Activated CD4-positive, alpha-beta T cell treated with anti-CD3 and anti-CD28 coated beads, Interleukin-2, amount 50 U/mL, for 16 hours (primary cell): ENCODE results near the gene WBP2.
"Not testable (repeated sequence)": the region's sequence is repeated elsewhere in the genome, so short reads cannot be mapped to it uniquely, and the experiment has no call there.

ENCODE experiments used
- DNase-seq: peaks from one replicate; pipeline ENCODE4 v3.0.0-alpha.2; 2020

Gene WBP2

DNA sequence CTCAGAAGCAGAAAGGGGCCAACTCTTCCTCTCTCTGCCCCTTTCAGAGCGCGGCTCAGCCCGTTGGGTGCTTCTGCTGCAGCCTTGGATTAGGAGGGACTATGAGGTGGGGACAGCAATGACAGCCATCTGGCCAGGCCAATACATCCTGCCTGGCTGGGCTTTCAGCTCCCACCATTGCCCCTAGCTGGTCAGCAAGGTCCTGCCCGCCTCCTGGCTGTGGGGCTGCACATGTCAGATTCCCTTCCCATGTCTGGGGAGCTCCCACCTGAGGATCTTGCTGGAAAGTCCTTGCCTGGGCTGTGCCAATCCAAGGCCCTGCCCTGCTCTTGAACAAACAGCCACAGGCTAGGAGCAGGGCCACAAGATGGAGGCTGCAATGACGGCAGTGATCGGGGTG lies 33.3 kb upstream of the WBP2 start:
- DNase-seq, result no peak

DNA sequence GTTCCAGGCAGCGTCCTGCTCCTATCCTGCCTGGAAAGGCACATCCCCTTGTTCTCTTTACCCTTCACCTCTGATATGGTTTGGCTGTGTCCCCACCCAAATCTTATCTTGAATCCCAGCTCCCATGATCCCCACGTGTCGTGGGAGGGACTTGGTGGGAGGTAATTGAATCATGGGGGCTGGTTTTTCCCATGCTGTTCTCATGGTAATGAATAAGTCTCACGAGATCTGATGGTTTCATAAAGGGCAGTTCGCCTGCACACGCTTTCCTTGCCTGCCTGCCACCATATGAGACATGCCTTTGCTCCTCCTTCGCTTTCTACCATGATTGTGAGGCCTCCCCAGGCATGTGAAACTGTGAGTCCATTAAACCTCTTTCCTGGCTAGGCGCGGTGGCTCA lies 30.7 kb upstream of the WBP2 start:
- not testable (repeated sequence) for DNase-seq

DNA sequence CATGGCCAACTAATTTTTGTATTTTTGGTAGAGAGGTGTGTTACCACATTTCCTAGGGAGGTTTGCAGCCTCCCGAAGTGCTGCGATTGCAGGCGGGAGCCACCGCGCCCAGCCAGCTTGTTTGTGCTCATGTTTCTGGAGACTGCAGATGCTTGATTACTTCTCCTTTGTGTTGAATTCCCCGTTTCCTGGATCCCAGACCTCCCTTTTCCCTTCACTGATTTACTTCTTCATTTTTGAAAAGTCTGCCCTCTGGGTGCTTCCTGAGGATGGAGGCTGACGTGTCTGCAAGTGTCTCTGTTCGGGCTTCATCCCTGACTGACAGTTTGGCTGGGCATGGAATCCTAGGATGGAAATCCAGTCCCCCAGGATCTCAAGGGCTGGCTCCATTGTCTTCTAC lies 30.3 kb upstream of the WBP2 start:
- DNase-seq, result no peak

DNA sequence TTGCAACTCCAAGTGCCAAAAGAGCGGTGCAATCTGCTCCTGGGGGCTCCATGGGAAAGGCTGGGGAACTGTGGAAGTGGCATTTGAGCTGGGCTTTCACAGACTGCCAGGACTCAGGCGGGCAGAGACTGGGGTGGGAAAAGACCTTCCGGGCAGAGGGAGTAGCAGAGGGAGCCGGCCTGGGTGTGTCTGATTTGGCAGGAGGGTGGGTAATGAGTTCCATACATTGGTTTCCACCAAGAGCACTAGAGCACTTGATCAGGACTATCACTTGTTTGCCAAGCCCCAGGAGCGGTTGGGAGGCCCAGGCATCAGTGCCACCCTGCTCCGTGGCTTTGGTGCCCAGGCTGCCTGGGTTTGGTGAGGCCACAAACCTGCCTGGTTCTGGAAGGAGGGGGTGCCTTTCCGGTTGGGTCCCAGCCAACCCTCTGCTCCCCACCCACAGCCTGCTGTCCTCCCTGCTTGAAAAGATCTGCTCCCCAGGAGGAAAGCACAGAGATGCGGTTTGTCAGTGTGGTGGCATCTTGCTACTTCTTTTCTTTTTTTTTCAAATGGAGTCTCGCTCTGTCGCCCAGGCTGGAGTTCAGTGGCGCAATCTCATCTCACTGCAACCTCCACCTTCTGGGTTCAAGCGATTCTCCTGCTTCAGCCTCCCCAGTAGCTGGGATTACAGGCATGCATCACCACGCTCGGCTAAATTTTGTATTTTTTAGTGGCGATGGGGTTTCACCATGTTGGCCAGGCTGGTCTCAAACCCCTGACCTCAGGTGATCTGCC lies 26.7 kb upstream of the WBP2 start:
- no peak for DNase-seq

DNA sequence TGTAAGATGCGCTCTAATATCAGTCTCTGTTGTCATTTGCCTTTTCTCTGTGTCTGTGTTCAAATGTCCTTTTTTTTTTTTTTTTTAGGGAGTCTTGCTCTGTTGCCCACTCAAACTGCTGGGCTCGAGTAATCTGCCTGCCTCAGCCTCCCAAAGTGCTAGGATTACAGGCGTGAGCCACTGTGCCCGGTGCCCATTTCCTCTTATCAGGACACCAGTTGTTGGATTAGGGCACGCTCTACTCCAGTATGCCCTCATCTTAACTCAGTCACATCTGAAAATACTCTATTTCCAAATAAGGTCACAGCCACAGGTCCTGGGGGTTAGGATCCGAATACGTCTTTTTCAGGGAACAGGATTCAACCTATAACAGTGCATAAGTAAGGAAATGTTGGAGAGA lies 25.1 kb upstream of the WBP2 start:
- no peak for DNase-seq

DNA sequence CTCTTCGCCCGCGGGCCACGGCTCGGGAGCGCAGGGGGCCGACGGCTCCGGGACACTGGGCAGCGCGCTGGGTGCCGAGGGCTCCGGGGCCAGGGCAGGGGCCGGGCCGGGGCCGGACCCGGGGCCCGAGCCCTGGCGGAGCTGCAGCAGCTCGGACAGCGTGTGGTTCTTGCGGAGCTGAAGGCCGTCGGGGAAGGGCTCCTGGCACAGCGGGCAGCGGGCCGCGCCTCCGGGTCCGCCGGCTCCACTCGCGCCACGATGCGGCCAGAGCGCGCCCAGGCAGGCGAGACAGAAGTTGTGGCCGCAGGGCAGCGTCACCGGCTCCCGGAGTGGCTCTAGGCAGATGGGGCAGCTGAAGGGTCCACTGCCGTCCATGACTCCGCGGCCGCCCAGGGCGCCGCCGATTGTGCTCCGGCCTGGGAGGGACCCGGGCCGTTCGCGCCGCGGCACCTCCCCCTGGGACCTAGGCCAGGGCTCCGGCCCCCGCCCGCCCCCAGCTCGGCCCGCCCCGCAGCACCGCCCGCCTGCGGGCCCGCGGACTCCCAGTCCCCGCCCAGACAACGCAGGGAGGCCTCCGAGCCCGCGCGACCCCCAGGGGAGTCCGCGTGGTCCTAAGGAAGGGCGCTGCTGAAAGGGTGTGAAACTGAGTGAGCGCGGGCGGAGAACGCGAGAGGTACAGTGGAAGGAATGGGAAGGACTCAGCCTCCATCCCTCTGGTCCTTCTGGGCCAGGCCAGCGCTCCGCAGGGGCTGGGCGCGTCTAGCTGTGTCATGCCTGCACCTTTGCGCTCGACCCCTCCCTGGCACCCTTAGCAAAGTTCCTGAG lies 23.3 kb upstream of the WBP2 start, which contains the start of gene TRIM47:
TRIM47 (minus strand) TSS at position 408 of the 825 bp plus-strand sequence; CDS start at position 375, 33 bp downstream.
- DNase-seq, result peak; percentile 29

DNA sequence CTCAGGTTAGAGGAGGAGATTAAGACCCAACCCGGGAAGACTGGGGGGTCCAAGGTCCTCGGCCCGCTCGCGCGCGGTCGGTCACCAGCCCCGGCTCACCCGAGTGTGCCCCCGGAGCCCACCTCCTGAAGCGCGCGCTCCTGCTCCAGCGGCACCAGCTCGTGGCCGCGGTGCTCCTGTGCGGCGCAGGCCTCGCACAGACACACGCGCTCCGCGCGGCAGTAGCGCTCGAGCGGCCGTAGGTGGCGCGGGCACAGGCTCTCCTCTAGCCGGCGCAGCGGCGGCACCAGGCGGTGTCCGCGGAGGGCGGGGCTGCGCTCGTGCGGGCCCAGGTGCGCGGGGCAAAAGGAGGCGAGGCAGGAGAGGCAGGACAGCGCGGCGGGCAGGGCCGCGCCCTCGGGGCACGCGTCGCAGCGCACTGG lies 22.6 kb upstream of the WBP2 start:
- DNase-seq, result peak; percentile 75

DNA sequence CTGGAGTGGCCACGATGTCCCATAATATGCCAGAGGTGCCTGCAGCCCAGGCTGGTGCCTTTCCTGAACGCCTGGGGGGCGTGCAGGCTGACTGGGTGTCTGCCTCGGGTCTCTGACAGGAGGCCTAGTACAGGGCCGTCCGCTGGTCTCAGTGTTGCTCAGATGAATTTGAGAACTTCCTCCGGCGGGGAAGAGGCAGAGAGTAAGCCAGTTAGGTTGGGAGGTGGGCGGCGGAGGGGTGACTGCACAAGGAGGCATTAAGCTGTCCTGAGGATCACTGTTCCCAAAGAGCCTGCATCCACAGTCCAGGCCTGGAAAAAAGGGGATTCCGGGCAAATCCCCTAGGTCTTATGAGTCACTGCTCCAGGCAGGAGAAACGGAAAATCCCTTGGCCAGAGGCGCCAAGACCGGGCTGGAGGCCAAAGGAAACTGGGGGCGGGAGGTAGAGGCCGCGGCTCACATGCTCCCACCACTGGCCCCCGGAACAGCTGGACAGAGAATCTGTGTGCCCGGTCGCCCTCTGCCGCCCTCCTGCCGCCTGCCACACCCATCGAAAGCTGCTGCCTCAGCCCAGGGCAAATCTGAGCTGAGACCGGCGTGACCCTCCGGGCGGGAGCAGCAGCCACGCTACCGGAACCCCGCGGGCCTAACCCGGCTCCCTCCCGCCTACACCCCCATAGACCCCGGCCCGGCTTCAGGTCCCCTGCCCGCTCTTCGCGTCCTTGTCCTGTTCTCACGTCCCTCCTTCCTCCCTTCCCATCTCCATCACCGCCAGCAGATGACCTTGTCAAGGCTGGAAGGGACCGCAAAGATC lies 22.0 kb upstream of the WBP2 start:
- DNase-seq, result peak; percentile 56

DNA sequence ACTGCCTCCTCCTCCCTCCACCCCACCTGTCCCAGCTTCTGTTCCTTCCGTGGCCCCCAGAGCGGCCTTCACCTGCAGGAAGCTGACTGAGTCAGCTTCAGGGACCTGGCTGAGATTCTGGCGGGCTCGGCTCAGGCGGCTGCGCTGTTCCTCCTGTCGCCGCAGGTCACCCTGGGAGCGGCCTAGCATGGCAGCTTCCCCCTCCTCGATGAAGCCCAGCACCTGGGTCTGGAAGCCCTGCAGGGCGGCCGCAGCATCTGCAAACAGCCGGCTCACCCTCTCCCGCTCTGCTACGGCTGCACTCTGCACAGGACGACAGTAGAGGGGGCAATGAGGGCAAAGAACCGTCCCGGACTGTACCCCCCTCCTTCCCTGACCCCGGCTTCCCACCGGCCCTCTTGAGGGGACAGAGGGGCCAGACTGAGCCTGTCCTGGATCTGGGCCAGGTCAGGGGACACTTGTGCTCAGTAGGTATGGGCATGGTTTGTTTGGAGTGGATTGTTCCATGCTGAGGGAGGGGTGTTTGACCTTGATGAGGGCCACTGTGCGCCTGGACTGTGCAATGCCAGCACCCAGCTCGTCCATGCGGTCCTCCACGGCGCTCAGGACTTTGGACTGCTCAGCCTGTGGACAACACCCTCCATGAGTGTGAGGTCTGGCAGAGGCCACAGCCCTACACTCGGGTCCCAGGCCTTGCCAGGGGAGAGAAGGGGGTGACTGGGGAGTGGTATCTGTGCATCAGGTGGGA lies 21.2 kb upstream of the WBP2 start:
- DNase-seq, result peak; percentile 84

DNA sequence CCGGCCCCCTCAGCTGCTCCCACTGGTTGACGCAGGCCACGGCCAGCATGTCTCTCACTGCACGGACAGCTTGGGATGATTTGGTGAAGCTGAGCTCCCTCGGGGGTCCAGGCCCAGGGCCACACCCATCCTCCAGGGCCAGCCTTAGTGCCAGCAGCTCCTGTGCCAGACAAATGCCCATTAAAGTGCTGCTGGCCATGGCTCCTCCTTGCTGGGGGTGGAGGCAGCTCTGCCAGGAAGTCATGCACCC lies 20.7 kb upstream of the WBP2 start:
- no peak for DNase-seq

DNA sequence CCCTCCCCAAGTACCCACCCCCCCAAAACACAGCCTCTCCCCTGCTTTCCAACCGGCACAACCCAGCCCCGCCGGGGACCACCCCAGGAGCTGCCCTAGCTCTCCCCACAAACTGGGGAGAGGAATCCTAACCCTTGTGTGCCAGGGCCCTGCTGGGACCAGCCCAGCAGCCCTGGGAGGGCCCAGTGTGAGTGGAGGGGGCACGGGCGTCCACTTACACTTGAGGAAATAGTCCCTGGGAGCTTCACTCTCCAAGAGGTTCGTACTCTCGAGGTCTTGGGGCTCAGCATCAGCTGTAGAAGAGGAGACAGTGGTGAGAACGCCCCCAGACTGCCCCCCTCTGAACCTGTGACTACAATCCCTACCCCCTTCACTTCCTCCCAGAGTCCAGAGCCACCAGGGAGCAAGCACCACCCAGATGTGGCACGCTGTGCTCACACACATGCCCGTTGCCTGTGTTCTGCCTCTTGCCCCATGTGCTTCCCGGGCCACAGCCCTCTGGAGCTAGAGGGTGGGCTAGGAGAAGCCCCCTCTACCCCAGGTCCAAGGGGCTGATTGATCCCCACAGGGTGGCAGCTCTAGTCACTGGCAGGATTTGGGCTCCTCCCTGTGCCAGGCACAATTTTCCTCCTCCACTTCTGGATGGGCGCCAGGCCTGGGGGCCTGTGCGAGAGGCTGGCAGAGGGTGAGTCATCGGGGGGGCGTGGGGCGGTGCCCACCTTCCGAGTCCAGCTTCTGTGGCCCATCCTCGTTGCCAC lies 20.2 kb upstream of the WBP2 start:
- DNase-seq, result no peak

DNA sequence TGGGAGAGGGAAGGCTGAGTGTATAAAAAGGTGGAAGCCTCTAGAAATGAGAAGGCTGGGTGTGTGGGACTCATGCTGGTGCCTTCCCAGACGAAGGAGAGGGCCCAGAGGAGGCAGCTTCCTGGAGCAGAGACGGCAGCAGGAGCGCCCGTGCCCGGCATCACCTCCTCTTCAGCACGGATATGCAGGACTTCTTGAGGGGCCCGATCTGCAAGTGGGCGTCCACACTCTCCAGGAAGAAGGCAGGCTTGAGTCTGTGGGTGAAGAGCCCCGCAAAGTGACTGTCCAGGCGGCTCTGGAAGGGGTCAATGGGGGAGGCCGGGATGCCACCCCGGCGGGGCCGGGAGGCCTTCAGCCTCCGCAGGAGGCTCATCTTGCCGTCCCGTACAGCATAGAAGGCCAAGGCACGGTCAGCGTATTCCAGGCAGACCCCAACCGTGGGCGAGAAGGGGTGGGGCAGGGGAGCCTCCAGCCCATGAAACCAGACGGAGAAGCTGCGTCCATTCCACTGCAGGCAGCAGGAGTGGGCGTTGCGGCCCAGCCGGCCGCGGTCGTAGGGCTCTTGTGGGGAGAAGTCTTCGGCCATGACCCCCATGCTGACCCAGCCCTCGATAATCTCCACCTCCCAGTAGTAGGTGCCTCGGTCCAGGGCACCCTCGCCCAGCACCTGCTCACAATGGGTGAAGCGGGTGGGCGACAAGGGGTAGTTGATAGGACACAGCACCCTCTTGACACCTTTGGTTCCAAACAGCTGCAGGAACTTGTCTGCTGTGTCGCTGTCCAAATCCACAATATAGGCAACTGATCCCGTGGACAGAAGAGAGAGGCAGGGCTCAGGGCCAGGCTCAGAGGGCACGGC lies 19.4 kb upstream of the WBP2 start:
- DNase-seq, result no peak

DNA sequence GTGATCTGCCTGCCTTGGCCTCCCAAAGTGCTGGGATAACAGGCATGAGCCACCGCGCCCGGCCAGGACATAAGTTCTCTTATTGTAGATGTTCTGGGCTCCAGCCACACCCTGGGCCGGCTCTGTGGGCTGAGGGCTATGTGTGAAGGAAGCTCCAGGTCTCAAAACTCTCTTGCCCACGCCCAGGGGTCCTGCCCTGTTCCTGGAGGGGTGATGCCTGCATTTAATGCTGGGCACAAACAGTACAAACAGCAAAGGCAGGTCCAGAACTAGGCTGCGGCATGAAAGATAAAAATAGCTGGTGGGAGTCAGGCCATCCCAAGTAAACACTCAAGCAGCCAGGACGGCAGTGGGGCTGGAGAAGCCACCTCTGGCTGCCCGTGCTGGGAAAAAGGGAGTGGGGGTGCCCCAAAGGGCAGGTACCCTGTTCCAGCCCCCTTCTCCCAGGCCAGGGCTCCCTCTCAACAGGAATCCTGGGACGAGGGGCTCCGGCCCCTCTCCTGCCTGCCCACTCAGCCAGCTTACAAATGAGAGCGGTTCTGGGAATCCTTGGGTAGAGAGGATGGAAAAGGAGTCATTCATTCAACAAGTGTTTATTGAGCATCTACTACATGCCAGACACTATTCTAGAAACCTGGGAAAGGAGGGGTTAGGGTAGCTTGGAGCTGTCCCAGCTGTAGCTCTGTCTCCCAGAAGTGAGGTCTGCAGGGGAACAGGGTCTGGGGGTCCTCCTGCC lies 18.6 kb upstream of the WBP2 start:
- DNase-seq, result no peak

DNA sequence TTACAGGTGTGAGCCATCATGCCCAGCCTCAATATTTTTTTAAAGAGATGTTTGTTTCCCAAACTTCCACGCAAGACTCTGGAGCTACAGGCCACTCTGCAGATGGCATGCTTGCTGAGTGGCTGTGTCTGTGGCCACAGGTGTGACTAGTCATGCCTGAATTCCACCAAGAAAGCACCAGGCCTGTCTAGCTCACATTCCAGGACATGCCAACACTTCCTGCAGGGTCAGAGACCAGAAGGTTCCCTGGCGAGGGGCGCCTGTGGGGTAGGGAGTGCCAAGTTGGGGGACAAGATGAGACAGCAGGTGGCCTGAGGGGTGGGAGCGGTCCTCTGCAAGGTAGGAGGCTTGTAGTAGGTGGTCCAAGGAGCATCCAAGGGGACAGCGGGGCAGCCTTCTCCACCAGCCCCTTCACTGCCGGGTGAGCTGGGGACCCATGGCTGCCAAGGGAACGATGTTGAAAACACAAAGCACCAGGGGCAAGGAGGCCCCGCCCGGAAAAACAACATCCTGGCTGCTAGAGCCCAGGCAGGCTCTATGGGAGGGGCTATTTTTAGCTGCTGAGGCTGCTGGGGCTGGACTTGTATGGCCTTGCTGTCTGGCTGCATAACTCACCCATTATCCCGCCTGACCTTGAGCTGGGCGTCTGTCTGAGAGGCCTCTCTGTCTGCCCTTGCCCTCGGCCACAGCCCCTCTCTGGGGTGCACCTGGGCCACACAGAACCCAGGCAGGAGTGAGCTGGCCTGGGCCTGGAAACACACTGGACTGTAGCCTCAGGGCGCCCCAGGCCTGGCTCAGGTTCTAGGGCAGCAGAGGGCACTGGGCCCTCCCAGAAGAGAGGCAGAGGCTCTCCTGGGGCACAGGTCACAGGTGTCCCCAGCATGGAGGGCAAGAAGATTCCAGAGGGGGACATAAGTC lies 17.6 kb upstream of the WBP2 start:
- peak; percentile 56 for DNase-seq

DNA sequence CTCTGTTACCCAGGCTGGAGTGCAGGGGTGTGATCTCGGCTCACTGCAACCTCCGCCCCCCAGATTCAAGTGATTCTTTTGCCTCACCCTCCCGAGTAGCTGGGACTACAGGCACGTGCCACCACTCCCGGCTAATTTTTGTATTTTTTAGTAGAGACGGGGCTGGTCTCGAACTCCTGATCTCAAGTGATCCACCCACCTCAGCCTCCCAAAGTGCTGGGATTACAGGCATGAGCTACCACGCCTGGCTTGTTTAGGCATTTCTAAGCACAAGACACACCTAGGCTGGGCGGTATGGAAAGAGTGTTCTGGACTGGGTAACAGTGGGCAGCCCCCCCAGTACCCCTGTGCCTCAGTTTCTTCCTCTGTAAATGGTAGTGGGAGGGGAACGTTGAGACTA lies 15.1 kb upstream of the WBP2 start:
- not testable (repeated sequence) for DNase-seq

DNA sequence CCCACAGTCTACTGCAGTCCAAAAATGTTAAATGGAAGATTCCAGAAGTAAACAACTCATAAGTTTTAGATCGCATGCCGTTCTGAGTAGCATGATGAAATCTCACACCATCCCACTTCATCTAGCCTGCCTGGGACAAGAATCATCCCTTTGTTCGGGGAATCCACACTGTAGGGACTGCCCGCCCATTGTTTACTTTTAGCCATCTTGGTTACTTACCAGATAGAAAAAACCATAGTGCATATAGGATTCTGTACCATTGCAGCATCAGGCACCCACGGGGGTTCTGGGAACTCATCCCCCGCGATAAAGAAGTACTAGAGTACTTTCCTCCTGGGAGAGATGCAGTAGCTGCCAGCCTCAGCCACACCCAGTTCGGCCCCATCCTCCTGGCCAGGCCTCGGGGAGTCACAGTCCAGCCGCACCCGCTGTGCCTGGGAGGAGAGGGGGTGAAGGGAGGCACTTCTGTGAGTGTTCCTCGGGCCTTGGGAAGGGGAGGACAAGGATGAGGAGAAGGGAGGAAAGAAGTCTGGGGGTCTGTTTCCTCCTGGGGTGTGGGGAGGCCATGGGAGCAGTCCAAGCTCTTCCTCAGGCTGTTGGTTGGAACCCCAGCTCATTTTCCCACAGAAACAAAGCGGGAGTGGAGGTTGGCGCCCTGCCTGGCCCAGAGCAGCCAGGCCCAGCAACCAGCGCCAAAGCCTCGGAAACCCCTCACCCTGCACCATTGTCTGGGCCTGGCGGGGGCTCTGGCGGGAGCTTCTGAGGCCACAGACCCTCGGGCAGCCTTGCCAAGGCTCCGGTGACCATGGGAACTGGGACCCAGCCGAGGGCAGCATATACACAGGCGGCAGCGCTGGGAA lies 14.4 kb upstream of the WBP2 start:
- no peak for DNase-seq

DNA sequence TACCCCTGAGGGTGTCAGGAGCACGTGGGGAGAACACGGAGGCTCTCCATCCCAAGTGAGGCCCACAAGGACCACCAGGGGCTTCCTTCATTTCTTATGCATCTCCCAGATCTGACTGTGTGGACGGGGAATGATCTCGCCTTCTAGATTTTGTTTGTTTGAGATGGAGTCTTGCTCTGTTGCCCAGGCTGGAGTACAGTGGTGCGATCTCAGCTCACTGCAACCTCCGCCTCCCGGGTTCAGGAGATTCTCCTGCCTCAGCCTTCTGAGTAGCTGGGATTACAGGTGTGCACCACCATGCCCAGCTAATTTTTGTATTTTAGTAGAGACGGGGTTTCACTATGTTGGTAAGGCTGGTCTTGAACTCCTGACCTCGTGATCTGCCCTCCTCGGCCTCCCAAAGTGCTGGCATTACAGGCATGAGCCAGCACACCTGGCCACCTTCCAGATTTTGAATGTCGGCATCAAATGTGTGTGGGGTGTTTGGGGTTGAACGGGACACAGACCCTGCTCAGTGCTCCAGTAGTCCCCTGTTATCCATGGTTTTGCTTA lies 13.7 kb upstream of the WBP2 start:
- DNase-seq, result not testable (repeated sequence)
